OCI-LY7 (cell line): ENCODE results near the gene LZTR1. TPM values are rescaled to one million over a fixed set of nuclear protein-coding genes. Genes with fewer than 3 reads are reported as not detected.

Experiments
- BruUV-seq: library from RNA; stranded (reverse); fragments of 400-500 nt; replicated peaks from 2 replicates; lab custom pipeline; 2021; lab: Mats Ljungman, UMichigan
- CTCF ChIA-PET: fragments of 300-600 bp; sonication (Branson Sonifier 250); formaldehyde crosslinking; loops from one replicate; lab custom pipeline; 2022; ENCODE audit warnings: antibody characterized with exemption; ENCODE audit not compliant: unreplicated experiment; lab: Charles Lee
- POLR2A ChIA-PET: fragments of 300-600 bp; sonication (Branson Sonifier 250); formaldehyde crosslinking; loops from one replicate; lab custom pipeline; 2022; ENCODE audit warnings: antibody characterized with exemption; lab: Charles Lee
- DNase-seq: peaks from one replicate; pipeline ENCODE4 v3.0.0-alpha.2; 2015; ENCODE audit warnings: low spot score
- H2AFZ ChIP-seq: fragments of 200-600 bp; sonication (generic), shearing (Covaris generic); 2 replicates; pipeline ENCODE4 v1.6.1; 2014; ENCODE audit warnings: mild to moderate bottlenecking, antibody characterized with exemption, low read length, moderate library complexity
- H3K27ac ChIP-seq: fragments of 200-600 bp; sonication (generic); 2 replicates; pipeline ENCODE4 v1.5.1; 2014; ENCODE audit warnings: mixed run types, low read depth, mild to moderate bottlenecking, moderate library complexity, low read length, inconsistent platforms; ENCODE audit not compliant: poor library complexity, severe bottlenecking
- H3K36me3 ChIP-seq: fragments of 200-600 bp; sonication (generic); 2 replicates; pipeline ENCODE4 v1.6.1; 2014; ENCODE audit warnings: mild to moderate bottlenecking, antibody characterized with exemption, low read length, moderate library complexity, mixed read lengths; ENCODE audit not compliant: insufficient read depth
- H3K4me1 ChIP-seq: fragments of 200-600 bp; sonication (generic); 2 replicates; pipeline ENCODE4 v1.5.1; 2014; ENCODE audit warnings: mild to moderate bottlenecking, low read length; ENCODE audit not compliant: insufficient read depth, poor library complexity, severe bottlenecking
- H3K4me2 ChIP-seq: fragments of 200-600 bp; sonication (generic); 2 replicates; pipeline ENCODE4 v1.6.1; 2014; ENCODE audit warnings: mild to moderate bottlenecking, low read length
- H3K4me3 ChIP-seq: fragments of 200-600 bp; sonication (generic); 2 replicates; pipeline ENCODE4 v1.5.1; 2014; ENCODE audit warnings: mild to moderate bottlenecking, low read depth, low read length; ENCODE audit not compliant: poor library complexity, severe bottlenecking
- H3K79me2 ChIP-seq: fragments of 200-600 bp; sonication (generic); 2 replicates; pipeline ENCODE4 v1.6.1; 2016; ENCODE audit warnings: low read depth, mild to moderate bottlenecking, low read length, moderate library complexity, mixed read lengths; ENCODE audit not compliant: insufficient read depth
- H3K9me2 ChIP-seq: fragments of 200-600 bp; sonication (generic); 2 replicates; pipeline ENCODE4 v1.6.1; 2016; ENCODE audit warnings: mild to moderate bottlenecking, low read length, mixed read lengths; ENCODE audit not compliant: insufficient read depth
- H3K9me3 ChIP-seq: fragments of 200-600 bp; sonication (generic); 2 replicates; pipeline ENCODE4 v1.6.1; 2014; ENCODE audit warnings: mild to moderate bottlenecking, mixed run types, low read length, mixed read lengths
- H4K20me1 ChIP-seq: fragments of 200-600 bp; sonication (generic); 2 replicates; pipeline ENCODE4 v1.6.1; 2014; ENCODE audit warnings: mild to moderate bottlenecking, antibody characterized with exemption, low read length, moderate library complexity, mixed read lengths; ENCODE audit not compliant: insufficient read depth
- CTCF ChIP-seq: fragments of 200-600 bp; sonication (generic); conservative IDR thresholded peaks from 2 replicates; pipeline ENCODE4 v1.5.1; 2014; ENCODE audit warnings: mild to moderate bottlenecking, antibody characterized with exemption, low read length, moderate library complexity, mixed read lengths
- EZH2phosphoT487 ChIP-seq: fragments of 200-600 bp; sonication (generic); IDR thresholded peaks from 2 replicates; pipeline ENCODE4 v1.6.1; 2018; ENCODE audit warnings: low read depth, borderline replicate concordance, mild to moderate bottlenecking, mixed run types, antibody characterized with exemption, low read length, moderate library complexity, mixed read lengths
- intact Hi-C: fragments of 100-400 bp; cut with micrococcal nuclease; formaldehyde crosslinking; loops from one replicate; pipeline ENCODE4 v1.10.0; 2022; ENCODE audit not compliant: unreplicated experiment
- total RNA-seq, 2 experiments: library from RNA; depleted of rRNA in 1 of 2; stranded (reverse); fragments of >200 nt in 1 of 2; shearing (Covaris generic) in 1 of 2; gene quantifications; 2 replicates each; pipeline ENCODE4 v1.2.3, GENCODE V29; 2014 to 2022

LZTR1 gene
- total RNA-seq, 2 experiments from 2014 or later: 46.8 to 61.8 TPM

GRCh38 chr22:20980938-20981722 is 967 bp upstream of the LZTR1 start:
- ChIA-PET POLR2A (interaction anchor here (1.3 to 2.0 kb wide), 2 partner anchors 8 to 24 kb away, joined by 4 to 8 read pairs; no protein-coding TSS in a partner anchor), CTCF (no interaction called here)
- H4K20me1 ChIP-seq: no peaks in the 10 kb centered on the region
- H3K9me2 ChIP-seq: no peaks in the 10 kb centered on the region
- no peaks in the 10 kb centered on the region for H3K9me3 ChIP-seq
- TF ChIP-seq CTCF: no peak
- no peak for TF ChIP-seq EZH2phosphoT487
- H3K79me2 ChIP-seq: peaks cover 10% of the 10 kb centered on the region
- H2AFZ ChIP-seq: peak overlapping the region; percentile 66; the same call in 1 of the 2 replicates
- H3K4me1 ChIP-seq: peaks cover 19% of the 10 kb centered on the region
- no peak for DNase-seq
- peak overlapping the region; percentile 81 for H3K4me3 ChIP-seq
- peaks cover 20% of the 10 kb centered on the region for H3K36me3 ChIP-seq
- intact Hi-C loops: loop anchor here (1.0 to 10.0 kb wide), 2 partner anchors 21 to 66 kb away; partner anchors contain the start of genes CRKL and THAP7
- BruUV-seq: TSS peak; percentile 92
- peak overlapping the region; percentile 95 for H3K4me2 ChIP-seq
- H3K27ac ChIP-seq: peak overlapping the region; percentile 48

GRCh38 chr22:20982563-20982882 is 426 bp downstream of the LZTR1 start:
- Histone ChIP-seq H3K4me2 (peak overlapping the region; percentile 95), H4K20me1 (no peaks in the 10 kb centered on the region), H3K4me3 (peak overlapping the region; percentile 81), H3K9me3 (no peaks in the 10 kb centered on the region), H3K4me1 (peaks cover 19% of the 10 kb centered on the region), H3K36me3 (peaks cover 26% of the 10 kb centered on the region), H3K79me2 (peaks cover 10% of the 10 kb centered on the region), H3K27ac (no peak overlapping the region), H2AFZ (peak overlapping the region; percentile 66), H3K9me2 (no peaks in the 10 kb centered on the region)
- no TSS peak for BruUV-seq
- CTCF ChIA-PET: no interaction called here
- POLR2A ChIA-PET: interaction anchor here (0.5 to 2.0 kb wide), 7 partner anchors 10 to 126 kb away, joined by 3 to 8 read pairs (median 3); partner anchors contain the start of gene THAP7
- intact Hi-C loops: loop anchor here (10.0 kb wide), 1 partner anchor 68 kb away; the partner anchor contains the start of gene CRKL
- no peak for DNase-seq
- TF ChIP-seq CTCF: no peak
- TF ChIP-seq EZH2phosphoT487: no peak
